Stomach (tissue), 9 donors: ENCODE results near the gene HLA-DRA. TPM values are rescaled to one million over a fixed set of nuclear protein-coding genes. Genes with fewer than 3 reads are reported as not detected.

Experiments used
- DNase-seq, 2 donors: peaks; one replicate each; pipeline versions ENCODE4 v3.0.0 to v3.0.0-alpha.2; 2013 to 2019
- H3K27ac ChIP-seq, 5 donors: fragments of 200-600 bp in 4 of 5; sonication (generic) in 4 of 5; one replicate each; pipeline ENCODE4 v1.5.1; 2013 to 2019; ENCODE audit warnings: mild to moderate bottlenecking in 1 of 5, moderate library complexity in 1 of 5
- H3K27me3 ChIP-seq, 3 donors: fragments of 200-600 bp; sonication (generic); one replicate each; pipeline ENCODE4 v1.5.1; 2017 to 2019; ENCODE audit warnings: mixed run types in 1 of 3
- H3K36me3 ChIP-seq, 4 donors: fragments of 200-600 bp; sonication (generic); 1 replicate in 3 of 4; 2 replicates in 1 of 4; pipeline ENCODE4 v1.5.1; 2016 to 2019
- H3K4me1 ChIP-seq, 4 donors: fragments of 200-600 bp; sonication (generic); one replicate each; pipeline ENCODE4 v1.5.1; 2016 to 2019
- H3K4me3 ChIP-seq, 4 donors: fragments of 200-600 bp; sonication (generic) in 3 of 4; one replicate each; pipeline ENCODE4 v1.5.1; 2016 to 2019; ENCODE audit warnings: mild to moderate bottlenecking in 1 of 4
- H3K9me3 ChIP-seq, 4 donors: fragments of 200-600 bp; sonication (generic); one replicate each; pipeline ENCODE4 v1.5.1; 2016 to 2019
- CTCF ChIP-seq, 7 experiments: fragments of 450-650 bp in 4 of 7; fragments of 200-600 bp in 3 of 7; sonication (generic) in 3 of 7; IDR thresholded peaks; one replicate each; pipeline ENCODE4 v1.5.1; 2016 to 2019; ENCODE audit warnings: antibody characterized with exemption in 7 of 7, control low read depth in 2 of 7, mild to moderate bottlenecking in 1 of 7
- EP300 ChIP-seq: sonication (generic); formaldehyde crosslinking; IDR thresholded peaks from one replicate; pipeline ENCODE4 v1.6.1; 2017; ENCODE audit warnings: antibody characterized with exemption
- POLR2A ChIP-seq, 4 donors: fragments of 450-650 bp; IDR thresholded peaks; one replicate each; pipeline ENCODE4 v1.6.1; 2016; ENCODE audit warnings: antibody characterized with exemption in 4 of 4, control low read depth in 2 of 4, mild to moderate bottlenecking in 1 of 4, moderate library complexity in 1 of 4
- POLR2AphosphoS5 ChIP-seq, 3 donors: sonication (generic); formaldehyde crosslinking; IDR thresholded peaks; one replicate each; pipeline ENCODE4 v1.6.1; 2016; ENCODE audit warnings: antibody characterized with exemption in 3 of 3
- WGBS, 5 donors: extraction: QIAGEN DNeasy Blood & Tissue Kit in 3 of 5; methylation state at CpG; one replicate each; pipeline versions ENCODE4 v1.1.5 to v1.1.7; 2013 to 2018; 5-methylcytosine and 5-hydroxymethylcytosine counted together
- intact Hi-C: fragments of 100-400 bp; cut with DNase I; formaldehyde crosslinking; loops from one replicate; pipeline ENCODE4 v1.15.1; 2023; ENCODE audit warnings: low total_unique reads
- polyA plus RNA-seq, 3 donors: library from polyadenylated mRNA; stranded (reverse); fragments of 200-250 nt; gene quantifications; one replicate each; pipeline ENCODE4 v1.2.3, GENCODE V29; 2013
- total RNA-seq, 5 donors: library from RNA; depleted of rRNA; stranded (reverse); fragments of >200 nt; gene quantifications; one replicate each; pipeline versions ENCODE4 v1.1.0 to v1.2.3, GENCODE V29; 2014 to 2016
- donor health status: healthy with polysubstance abuse.
- donor health status: Bipolar disorder and iron deficiency.
- donor health status: healthy.

HLA-DRA gene
- total and polyA plus RNA-seq, 8 donors = 25.8 to 252 (median 92.7) TPM

- TF ChIP-seq POLR2AphosphoS5 (IDR thresholded peaks at IDR 0.05) = no peak
- no peak for TF ChIP-seq EP300
These were observed 34.0 kb upstream of the HLA-DRA start for GRCh38 chr6:32405656-32406055.

DNA sequence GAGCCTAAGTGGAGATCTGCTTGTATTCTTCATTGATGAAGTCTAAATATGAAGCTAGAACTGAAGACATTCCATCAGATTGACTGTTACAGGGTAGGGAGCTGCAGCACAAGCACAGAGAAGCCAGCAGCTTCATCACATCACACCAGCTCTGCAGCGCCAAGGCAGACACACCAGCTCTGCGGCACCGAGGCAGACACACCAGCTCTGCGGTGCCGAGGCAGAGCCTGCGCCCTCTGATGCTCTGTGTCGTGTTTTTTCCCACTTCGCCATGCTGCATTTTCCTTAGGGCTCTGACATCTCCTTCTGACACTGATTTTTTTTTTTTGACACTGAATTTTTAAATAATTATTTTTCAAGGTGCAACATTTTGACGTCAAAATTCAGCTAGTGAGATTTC, 33.5 kb upstream of the HLA-DRA start:
- 77 to 89% (median 85%) methylated on average over 9 of the region's 9 CpGs for WGBS, 5 donors
- intact Hi-C loops = no loop called here
- Histone ChIP-seq H3K27me3 (peaks cover 0 to 64% (median 11%) of the 10 kb centered on the region in 3 donors), H3K4me3 (no peak overlapping the region), H3K27ac (no peak overlapping the region), H3K4me1 (no peaks in the 10 kb centered on the region), H3K9me3 (no peaks in the 10 kb centered on the region), H3K36me3 (no peaks in the 10 kb centered on the region)
- DNase-seq = no peak
- no peak for TF ChIP-seq CTCF (IDR thresholded peaks at IDR 0.05)
- TF ChIP-seq EP300 = no peak
- no peak for TF ChIP-seq POLR2A (IDR thresholded peaks at IDR 0.05)
- TF ChIP-seq POLR2AphosphoS5 (IDR thresholded peaks at IDR 0.05) = no peak

More at GRCh38 chr6:32405656-32406055, 34.0 kb upstream of the HLA-DRA start:
- intact Hi-C loops = no loop called here
- Histone ChIP-seq H3K9me3 (no peaks in the 10 kb centered on the region), H3K27me3 (peaks cover 0 to 64% (median 11%) of the 10 kb centered on the region in 3 donors), H3K4me1 (no peaks in the 10 kb centered on the region), H3K36me3 (no peaks in the 10 kb centered on the region), H3K4me3 (no peak overlapping the region), H3K27ac (no peak overlapping the region)
- DNase-seq = no peak
- WGBS, 5 donors = 4 to 28% (median 11%) methylated on average over 1 of the region's 1 CpG

DNA sequence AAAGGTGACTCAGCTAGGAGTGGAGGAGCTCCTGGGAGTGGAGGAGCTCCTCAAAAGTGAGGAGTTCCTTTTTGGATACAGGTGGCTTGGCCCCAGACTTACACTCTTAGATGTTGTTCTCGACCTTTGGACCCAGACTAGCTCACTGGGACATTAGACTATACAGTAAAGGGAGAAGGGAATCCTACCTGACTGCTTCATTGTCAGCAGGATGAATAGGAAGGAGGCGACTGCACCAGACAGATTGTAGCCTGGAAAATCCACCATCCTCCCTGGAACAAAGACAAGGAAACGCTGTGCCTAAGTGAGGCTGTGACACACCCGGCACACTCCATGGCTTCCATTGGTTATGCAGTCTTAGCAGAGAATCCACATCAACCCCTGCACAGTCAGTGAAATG, 32.8 kb upstream of the HLA-DRA start, which contains the start of gene BTNL2:
Gene BTNL2 (minus strand): TSS at position 325 of the 400 bp plus-strand sequence. CDS start 58 bp downstream, at position 267.
- WGBS, 5 donors = 52 to 59% (median 58%) methylated on average over 4 of the region's 4 CpGs
- Histone ChIP-seq H3K4me3 (no peak within 1 kb of the TSS), H3K4me1 (no peaks in the 10 kb centered on the region), H3K36me3 (no peaks in the 10 kb centered on the region), H3K27me3 (peaks cover 0 to 67% (median 11%) of the 10 kb centered on the region in 3 donors), H3K9me3 (no peaks in the 10 kb centered on the region), H3K27ac (no peak within 1 kb of the TSS)
- no peak for DNase-seq
- TF ChIP-seq POLR2AphosphoS5 (IDR thresholded peaks at IDR 0.05) = no peak
- TF ChIP-seq CTCF (IDR thresholded peaks at IDR 0.05) = no peak
- TF ChIP-seq POLR2A (IDR thresholded peaks at IDR 0.05) = no peak
- no peak for TF ChIP-seq EP300
- intact Hi-C loops = no loop called here

DNA sequence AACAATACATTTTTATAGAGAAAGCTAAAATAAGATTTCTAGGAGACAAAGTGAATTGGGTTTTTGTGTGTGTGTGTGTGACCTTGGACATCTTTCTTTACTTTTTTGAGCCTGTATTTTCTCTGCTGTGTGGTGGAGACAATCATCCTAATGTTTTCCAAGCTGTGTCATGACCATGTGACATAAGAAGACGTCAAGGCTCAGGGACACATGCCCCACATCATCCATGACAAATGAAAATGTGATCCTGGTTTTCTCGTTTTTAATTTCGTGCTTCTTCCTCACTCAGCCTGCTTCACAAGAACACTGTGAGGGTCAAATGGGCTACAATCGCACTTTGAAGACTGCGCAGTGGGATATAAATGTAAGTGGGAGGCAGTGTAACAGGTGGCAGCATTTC, 28.8 kb upstream of the HLA-DRA start:
- Histone ChIP-seq H3K9me3 (no peaks in the 10 kb centered on the region), H3K27me3 (peaks cover 0 to 76% (median 22%) of the 10 kb centered on the region in 3 donors), H3K4me3 (no peak overlapping the region), H3K4me1 (peaks cover 0 to 14% (median 3%) of the 10 kb centered on the region in 4 donors), H3K27ac (no peak overlapping the region), H3K36me3 (no peaks in the 10 kb centered on the region)
- DNase-seq = no peak
- TF ChIP-seq POLR2A (IDR thresholded peaks at IDR 0.05) (no peak), POLR2AphosphoS5 (IDR thresholded peaks at IDR 0.05) (no peak), EP300 (no peak), CTCF (IDR thresholded peaks at IDR 0.05) (no peak)
- 43 to 69% (median 58%) methylated on average over 5 of the region's 5 CpGs for WGBS, 5 donors
- intact Hi-C loops = loop anchor here (5.0 to 10.0 kb wide), 2 partner anchors 166 to 386 kb away; no protein-coding TSS in a partner anchor
